WERI-Rb-1 (cell line): ENCODE data around the gene DHRS1.

Experiments
- DNase-seq: peaks from one replicate; pipeline ENCODE4 v3.0.0-alpha.2; 2020
- H3K27ac ChIP-seq: fragments of 250-450 bp; sonication (Bioruptor Pico); 2 replicates; pipeline ENCODE4 v1.5.1; 2020; ENCODE audit warnings: mild to moderate bottlenecking, moderate library complexity
- H3K27me3 ChIP-seq: fragments of 250-450 bp; sonication (Bioruptor Pico); 2 replicates; pipeline ENCODE4 v1.5.1; 2021; ENCODE audit warnings: mild to moderate bottlenecking, low read depth, moderate library complexity; ENCODE audit not compliant: insufficient read depth, severe bottlenecking
- H3K36me3 ChIP-seq: fragments of 250-450 bp; sonication (Bioruptor Pico); 2 replicates; pipeline ENCODE4 v1.5.1; 2020; ENCODE audit warnings: mild to moderate bottlenecking, moderate library complexity
- H3K4me3 ChIP-seq: 2 replicates; pipeline ENCODE4 v1.5.1; 2011; ENCODE audit warnings: low read depth, mild to moderate bottlenecking, control low read depth, low read length
- H3K9me3 ChIP-seq: fragments of 250-450 bp; sonication (Bioruptor Pico); 2 replicates; pipeline ENCODE4 v1.5.1; 2021; ENCODE audit warnings: mild to moderate bottlenecking, moderate library complexity; ENCODE audit not compliant: severe bottlenecking
- TF ChIP-seq, protein P1 (sequence below): IDR thresholded peaks from 2 replicates; pipeline ENCODE4 v1.5.1; 2011; ENCODE audit warnings: low read depth, mild to moderate bottlenecking, control low read depth, inconsistent platforms, low read length

The DHRS1 gene

DNA sequence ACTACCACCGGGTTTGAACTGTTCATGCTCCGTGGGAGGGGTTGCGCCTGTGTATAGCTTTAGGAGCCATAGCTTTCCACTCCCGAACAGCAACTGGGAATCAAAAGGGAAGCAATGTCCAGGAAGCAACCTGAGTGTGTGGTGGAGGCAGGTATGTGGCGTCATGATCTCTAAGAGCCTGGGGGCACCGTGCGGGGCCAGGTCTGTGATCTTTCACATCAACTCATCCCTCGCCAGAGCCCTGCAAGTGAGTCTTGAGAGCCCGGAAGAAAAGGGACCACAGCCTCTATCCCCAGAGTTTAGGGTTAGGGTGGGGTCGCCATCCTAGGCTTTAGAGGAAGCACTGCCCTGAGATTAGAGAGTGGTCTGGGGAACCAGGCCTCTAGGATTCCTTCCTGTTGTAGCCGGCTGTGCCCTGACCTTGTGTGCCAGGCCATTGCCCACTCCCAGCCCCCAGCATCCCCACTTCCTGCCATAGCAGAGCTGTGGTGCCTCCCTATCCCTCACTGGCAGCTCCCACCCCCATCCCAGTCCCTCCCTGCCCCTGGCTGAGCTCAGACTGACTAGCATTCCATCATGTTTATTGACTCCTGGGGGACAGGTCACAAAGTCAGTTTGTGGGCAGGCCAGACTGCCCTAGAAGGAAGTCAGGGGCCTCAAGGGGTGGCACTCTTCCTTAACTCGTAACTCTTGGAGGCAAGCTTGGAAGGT lies 36.0 kb upstream of the DHRS1 start:
- TF ChIP-seq, protein P1, sequence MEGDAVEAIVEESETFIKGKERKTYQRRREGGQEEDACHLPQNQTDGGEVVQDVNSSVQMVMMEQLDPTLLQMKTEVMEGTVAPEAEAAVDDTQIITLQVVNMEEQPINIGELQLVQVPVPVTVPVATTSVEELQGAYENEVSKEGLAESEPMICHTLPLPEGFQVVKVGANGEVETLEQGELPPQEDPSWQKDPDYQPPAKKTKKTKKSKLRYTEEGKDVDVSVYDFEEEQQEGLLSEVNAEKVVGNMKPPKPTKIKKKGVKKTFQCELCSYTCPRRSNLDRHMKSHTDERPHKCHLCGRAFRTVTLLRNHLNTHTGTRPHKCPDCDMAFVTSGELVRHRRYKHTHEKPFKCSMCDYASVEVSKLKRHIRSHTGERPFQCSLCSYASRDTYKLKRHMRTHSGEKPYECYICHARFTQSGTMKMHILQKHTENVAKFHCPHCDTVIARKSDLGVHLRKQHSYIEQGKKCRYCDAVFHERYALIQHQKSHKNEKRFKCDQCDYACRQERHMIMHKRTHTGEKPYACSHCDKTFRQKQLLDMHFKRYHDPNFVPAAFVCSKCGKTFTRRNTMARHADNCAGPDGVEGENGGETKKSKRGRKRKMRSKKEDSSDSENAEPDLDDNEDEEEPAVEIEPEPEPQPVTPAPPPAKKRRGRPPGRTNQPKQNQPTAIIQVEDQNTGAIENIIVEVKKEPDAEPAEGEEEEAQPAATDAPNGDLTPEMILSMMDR: no peak
- Histone ChIP-seq H3K4me3 (no peak overlapping the region), H3K27me3 (peaks cover 2% of the 10 kb centered on the region), H3K36me3 (no peaks in the 10 kb centered on the region), H3K27ac (no peak overlapping the region), H3K9me3 (no peaks in the 10 kb centered on the region)
- no peak for DNase-seq

DNA sequence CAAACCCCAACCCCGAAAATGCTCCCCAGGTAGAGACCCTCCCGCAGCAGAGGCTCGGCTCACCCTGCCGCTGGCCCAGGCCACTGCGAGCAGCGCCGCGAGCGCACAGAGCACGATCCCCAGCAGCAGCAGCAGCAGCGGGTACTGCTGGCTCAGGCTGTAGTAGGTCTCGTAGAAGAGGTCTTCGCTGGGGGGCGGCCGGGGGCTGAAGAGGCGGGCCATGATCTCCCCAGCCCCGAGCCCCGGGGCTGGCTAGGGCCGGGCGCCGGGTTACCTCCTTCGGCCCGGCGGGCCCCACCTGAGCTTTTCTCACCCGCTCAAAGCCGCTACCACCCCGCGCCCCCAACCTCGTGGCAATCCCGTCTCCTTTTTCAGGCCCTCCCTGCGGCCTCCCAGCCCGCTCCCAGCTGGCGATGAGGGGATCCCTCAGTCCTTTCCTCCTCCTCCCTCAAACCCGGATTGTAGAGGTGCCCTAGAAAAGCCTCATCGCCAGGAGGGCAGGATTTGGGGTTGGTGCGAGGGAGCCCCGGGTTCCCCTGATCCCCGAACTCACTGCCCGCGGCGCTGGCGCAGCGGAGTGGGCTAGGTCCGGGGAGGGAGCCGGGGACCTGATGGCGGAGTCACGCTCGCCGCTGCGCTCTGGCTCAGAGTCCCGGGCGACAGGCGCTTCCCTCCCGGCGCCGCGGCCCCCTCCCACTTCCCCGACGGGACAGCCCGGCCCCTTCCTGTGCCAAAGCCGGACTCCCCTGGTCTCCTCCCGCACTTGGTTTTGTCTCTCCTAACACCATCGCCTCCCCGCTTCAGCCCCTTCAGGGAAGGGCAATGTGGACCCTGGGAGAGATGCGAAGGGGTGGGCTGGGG lies 35.1 kb upstream of the DHRS1 start, which contains the start of gene ADCY4:
TSS of gene ADCY4 (minus strand) at position 641 of the 861 bp plus-strand sequence. CDS start at position 222, 419 bp downstream.
- H3K36me3 ChIP-seq: no peaks in the 10 kb centered on the region
- DNase-seq: no peak
- peaks cover 2% of the 10 kb centered on the region for H3K27me3 ChIP-seq
- no peak within 1 kb of the TSS for H3K4me3 ChIP-seq
- no peak within 1 kb of the TSS for H3K27ac ChIP-seq
- TF ChIP-seq, protein P1: no peak
- no peaks in the 10 kb centered on the region for H3K9me3 ChIP-seq

DNA sequence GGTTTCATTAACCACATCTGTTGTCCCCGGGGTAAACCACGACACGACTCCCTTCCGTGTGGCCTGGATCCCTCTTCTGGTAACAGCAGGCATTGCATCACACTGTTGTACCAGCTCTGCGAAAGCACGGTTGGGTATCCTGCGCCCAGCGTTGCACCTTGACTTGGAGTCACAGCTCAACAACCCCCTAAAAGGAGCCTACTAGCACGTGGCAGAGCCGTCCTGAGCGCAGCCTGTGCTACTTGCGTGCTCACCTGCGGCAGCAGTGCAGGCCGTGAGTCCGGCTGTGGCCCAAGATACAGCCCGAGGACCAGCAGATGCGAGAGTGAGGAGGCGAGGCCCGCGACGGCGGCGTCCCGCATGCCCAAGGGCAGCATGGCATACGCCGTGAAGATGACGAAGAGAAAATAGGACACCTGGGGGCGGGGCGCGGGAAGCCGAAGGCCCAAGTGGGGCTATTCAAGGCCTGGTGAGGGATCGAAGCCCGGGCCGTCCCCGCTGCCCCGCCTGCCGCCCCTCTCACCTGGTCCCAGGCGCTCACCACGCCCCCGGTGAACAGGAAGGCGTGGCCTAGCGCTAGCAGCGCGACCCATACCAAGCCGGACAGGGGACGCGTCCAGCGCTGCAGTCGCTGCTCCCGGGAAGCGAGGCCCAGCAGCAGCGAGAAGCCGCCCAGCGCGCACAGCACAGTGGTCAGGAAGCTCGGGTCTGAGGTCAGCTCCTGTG lies 32.9 kb upstream of the DHRS1 start:
- Histone ChIP-seq H3K9me3 (no peaks in the 10 kb centered on the region), H3K36me3 (no peaks in the 10 kb centered on the region), H3K27me3 (peaks cover 2% of the 10 kb centered on the region), H3K4me3 (no peak overlapping the region), H3K27ac (no peak overlapping the region)
- peak; percentile 69 for DNase-seq
- TF ChIP-seq, protein P1: peak; percentile 77

DNA sequence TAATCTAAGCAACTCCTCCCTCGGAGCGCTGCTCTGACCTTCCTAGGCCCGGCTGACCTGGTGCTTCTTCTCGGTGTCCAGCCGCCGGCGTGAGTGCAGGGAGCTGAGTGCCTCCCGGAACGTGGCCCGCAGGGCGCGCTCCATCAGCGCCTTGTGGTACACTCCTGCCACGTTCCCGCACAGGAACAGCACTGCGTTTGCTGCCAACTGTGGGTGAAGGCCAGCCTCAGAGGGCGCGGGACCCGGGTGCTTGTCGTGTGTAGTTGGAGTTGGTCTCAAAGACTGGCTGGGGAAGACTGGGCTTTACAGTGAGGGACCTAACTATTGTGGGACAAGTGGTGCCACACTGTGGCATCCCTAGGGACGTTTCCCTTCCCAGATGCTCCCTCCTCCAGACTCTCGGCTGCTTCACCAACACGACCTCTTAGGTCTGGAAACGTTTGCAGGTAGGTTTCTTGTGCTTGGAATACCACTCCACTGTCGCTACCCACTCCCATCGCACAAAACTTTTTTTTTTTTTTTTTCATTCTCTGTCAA lies 32.2 kb upstream of the DHRS1 start:
- H3K27ac ChIP-seq: no peak overlapping the region
- no peaks in the 10 kb centered on the region for H3K36me3 ChIP-seq
- TF ChIP-seq, protein P1: no peak
- no peak overlapping the region for H3K4me3 ChIP-seq
- no peak for DNase-seq
- no peaks in the 10 kb centered on the region for H3K9me3 ChIP-seq
- H3K27me3 ChIP-seq: peaks cover 2% of the 10 kb centered on the region

DNA sequence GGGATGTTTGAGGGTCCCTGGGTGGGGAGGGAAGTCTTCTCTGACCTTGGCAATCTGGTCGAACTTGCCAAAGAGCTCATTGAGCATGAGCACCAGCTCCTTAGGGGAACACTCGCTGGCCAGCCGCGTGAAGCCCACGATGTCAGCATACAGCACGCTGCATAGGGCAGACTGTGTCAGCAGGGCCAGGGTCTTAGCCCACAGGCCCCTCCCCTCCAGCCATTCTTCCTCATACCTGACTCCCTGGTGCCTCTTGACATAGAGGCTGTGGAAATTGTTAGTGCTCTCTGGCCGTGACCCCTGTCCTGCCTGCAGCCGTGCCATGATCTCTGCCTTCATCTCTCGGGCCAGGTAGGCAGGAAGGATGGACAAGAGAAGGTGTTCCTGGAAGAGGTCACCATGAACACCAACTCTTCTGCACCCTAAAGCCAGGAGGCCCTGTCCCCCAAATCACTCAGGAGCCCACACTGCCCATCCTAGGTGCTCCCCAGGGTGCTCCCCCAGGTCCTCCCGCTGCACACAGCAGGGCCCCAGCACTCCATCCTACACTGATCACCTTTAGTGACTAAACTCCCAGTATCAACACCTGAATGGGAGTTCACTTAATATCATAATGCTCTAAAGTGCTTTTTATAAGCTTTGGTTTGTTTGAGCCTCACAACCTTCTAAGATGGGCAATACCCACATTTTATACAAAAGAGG lies 31.5 kb upstream of the DHRS1 start:
- Histone ChIP-seq H3K27ac (no peak overlapping the region), H3K4me3 (no peak overlapping the region), H3K36me3 (no peaks in the 10 kb centered on the region), H3K27me3 (peaks cover 2% of the 10 kb centered on the region), H3K9me3 (no peaks in the 10 kb centered on the region)
- TF ChIP-seq, protein P1: no peak
- no peak for DNase-seq
